A673 (cell line): Measurements from ENCODE around the gene LGALS7. TPM values are rescaled to one million over a fixed set of nuclear protein-coding genes. Genes with fewer than 3 reads are reported as not detected.
"Not testable (repeated sequence)": the region's sequence is repeated elsewhere in the genome, so short reads cannot be mapped to it uniquely, and the experiment has no call there.

Experiments used
- BruUV-seq: library from RNA; stranded (reverse); fragments of 400-500 nt; replicated peaks from 2 replicates; lab custom pipeline; 2021; lab: Mats Ljungman, UMichigan
- CTCF ChIA-PET: fragments of 300-600 bp; sonication (Branson Sonifier 250); formaldehyde crosslinking; loops from one replicate; lab custom pipeline; 2022; ENCODE audit warnings: antibody characterized with exemption; lab: Charles Lee
- POLR2A ChIA-PET: fragments of 300-600 bp; sonication (Branson Sonifier 250); formaldehyde crosslinking; loops from one replicate; lab custom pipeline; 2022; ENCODE audit warnings: antibody characterized with exemption; ENCODE audit not compliant: low non-redundant PET; lab: Charles Lee
- DNase-seq: peaks from one replicate; pipeline ENCODE4 v3.0.0-alpha.2; 2015; ENCODE audit warnings: low spot score
- H3K27ac ChIP-seq: fragments of 200-600 bp; sonication (generic); 2 replicates; pipeline ENCODE4 v1.5.1; 2016; ENCODE audit warnings: mixed run types, low read depth, mild to moderate bottlenecking, mixed read lengths, antibody characterized with exemption, low read length; ENCODE audit not compliant: poor library complexity, severe bottlenecking
- H3K27me3 ChIP-seq: fragments of 200-600 bp; sonication (generic); replicated peaks from 2 replicates; pipeline ENCODE4 v1.6.1; 2017; ENCODE audit warnings: mixed run types, low read depth, mild to moderate bottlenecking, mixed read lengths, antibody characterized with exemption, low read length; ENCODE audit not compliant: insufficient read depth, poor library complexity
- H3K36me3 ChIP-seq: fragments of 200-600 bp; sonication (generic); 2 replicates; pipeline ENCODE4 v1.6.1; 2016; ENCODE audit warnings: mixed run types, mild to moderate bottlenecking, mixed read lengths, antibody characterized with exemption, low read length; ENCODE audit not compliant: insufficient read depth, poor library complexity, severe bottlenecking
- H3K4me1 ChIP-seq: fragments of 200-600 bp; sonication (generic); 2 replicates; pipeline ENCODE4 v1.6.1; 2017; ENCODE audit warnings: mixed run types, mild to moderate bottlenecking, mixed read lengths, antibody characterized with exemption, low read length; ENCODE audit not compliant: insufficient read depth, poor library complexity, severe bottlenecking
- H3K4me3 ChIP-seq: fragments of 200-600 bp; sonication (generic); 2 replicates; pipeline ENCODE4 v1.5.1; 2016; ENCODE audit warnings: low read depth, mixed run types, mild to moderate bottlenecking, mixed read lengths, low read length; ENCODE audit not compliant: poor library complexity, severe bottlenecking
- H3K9me3 ChIP-seq: fragments of 200-600 bp; sonication (generic); 2 replicates; pipeline ENCODE4 v1.6.1; 2016; ENCODE audit warnings: mixed run types, low read depth, mild to moderate bottlenecking, mixed read lengths, antibody characterized with exemption, low read length; ENCODE audit not compliant: poor library complexity, severe bottlenecking
- CTCF ChIP-seq: fragments of 300-800, 200-600 bp; sonication (generic); conservative IDR thresholded peaks from 2 replicates; pipeline ENCODE4 v1.5.1; 2017; ENCODE audit warnings: low read depth, mild to moderate bottlenecking, antibody characterized with exemption, low read length, moderate library complexity, mixed read lengths
- EZH2 ChIP-seq: fragments of 200-600 bp; sonication (generic); IDR thresholded peaks from 2 replicates; pipeline ENCODE4 v1.6.1; 2017; ENCODE audit warnings: borderline replicate concordance, low read depth, mild to moderate bottlenecking, mixed read lengths, antibody characterized with exemption, low read length; ENCODE audit not compliant: poor library complexity, severe bottlenecking
- intact Hi-C: fragments of 100-400 bp; cut with micrococcal nuclease; formaldehyde crosslinking; loops from one replicate; pipeline ENCODE4 v1.10.0; 2022; ENCODE audit not compliant: unreplicated experiment
- total RNA-seq: library from RNA; stranded (reverse); gene quantifications from 2 replicates; pipeline ENCODE4 v1.2.3, GENCODE V29; 2021

The LGALS7 gene
- total RNA-seq, 1 experiment from 2014 or later = not detected

DNA sequence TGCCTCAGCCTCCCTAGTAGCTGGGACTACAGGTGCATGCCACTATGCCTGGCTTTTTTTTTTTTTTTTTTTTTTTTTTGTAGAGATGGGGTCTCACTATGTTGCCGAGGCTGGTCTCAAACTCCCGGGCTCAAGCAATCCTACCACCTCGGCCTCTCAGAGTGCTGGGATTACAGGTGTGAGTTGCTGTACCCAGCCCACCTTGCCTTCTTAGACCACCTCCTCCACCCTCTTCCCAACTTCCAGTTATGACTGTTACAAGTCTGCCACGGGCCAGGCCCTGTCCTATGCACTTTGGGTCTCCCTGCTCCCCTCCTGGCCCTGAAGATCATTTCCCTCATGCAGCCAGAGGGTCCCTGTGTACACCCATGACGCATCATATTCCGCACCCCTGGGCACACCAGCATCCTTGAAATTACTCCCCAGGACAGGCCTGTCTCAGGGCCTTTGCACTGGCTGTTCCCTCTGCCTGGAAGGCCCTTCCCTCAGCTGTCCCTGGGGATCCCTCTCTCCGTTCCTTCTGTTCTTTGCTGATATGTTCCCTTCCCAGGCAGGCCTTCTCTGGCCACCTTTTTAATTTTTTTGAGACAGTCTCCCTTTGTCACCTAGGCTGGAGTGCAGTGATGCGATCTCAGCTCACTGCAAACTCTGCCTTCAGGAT lies 36.4 kb upstream of the LGALS7 start:
- no peak overlapping the region for H3K4me3 ChIP-seq
- H3K27me3 ChIP-seq = no peaks in the 10 kb centered on the region
- H3K27ac ChIP-seq = no peak overlapping the region
- H3K4me1 ChIP-seq = no peaks in the 10 kb centered on the region
- POLR2A ChIA-PET = interaction anchor here (0.5 to 0.7 kb wide), 2 partner anchors 21 to 39 kb away, joined by 11 read pairs; no protein-coding TSS in a partner anchor
- no peak for DNase-seq
- no peaks in the 10 kb centered on the region for H3K36me3 ChIP-seq
- CTCF ChIA-PET = no interaction called here
- TF ChIP-seq CTCF = no peak
- TF ChIP-seq EZH2 = no peak
- BruUV-seq = no TSS peak
- no peaks in the 10 kb centered on the region for H3K9me3 ChIP-seq
- intact Hi-C loops = no loop called here

DNA sequence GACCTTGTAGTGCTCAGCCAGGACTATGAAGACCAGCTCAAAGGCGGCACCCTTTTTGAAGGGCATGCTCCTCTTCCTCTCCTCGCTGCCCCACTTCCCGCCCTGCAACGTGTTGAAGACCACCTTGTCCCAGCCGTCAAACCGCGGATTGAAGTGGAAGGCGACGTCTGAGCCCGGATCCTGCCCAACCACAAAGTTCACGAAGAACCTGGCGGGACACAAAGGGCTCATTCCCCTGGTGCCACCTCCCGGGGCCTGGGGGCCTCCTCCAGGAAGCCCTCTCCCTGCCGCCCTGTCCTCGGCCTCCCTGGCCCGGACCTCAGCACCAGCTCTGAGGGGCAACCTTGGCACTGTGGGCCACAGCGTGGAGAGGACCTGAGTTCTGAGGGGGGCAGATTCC lies 35.4 kb upstream of the LGALS7 start:
- H3K27me3 ChIP-seq = no peaks in the 10 kb centered on the region
- H3K36me3 ChIP-seq = no peaks in the 10 kb centered on the region
- no peaks in the 10 kb centered on the region for H3K4me1 ChIP-seq
- intact Hi-C loops = no loop called here
- no peak overlapping the region for H3K4me3 ChIP-seq
- DNase-seq = no peak
- no peak overlapping the region for H3K27ac ChIP-seq
- BruUV-seq = no TSS peak
- CTCF ChIA-PET = no interaction called here
- H3K9me3 ChIP-seq = no peaks in the 10 kb centered on the region
- POLR2A ChIA-PET = interaction anchor here (0.7 kb wide), 2 partner anchors 40 to 63 kb away, joined by 3 to 11 read pairs; no protein-coding TSS in a partner anchor
- TF ChIP-seq CTCF (no peak), EZH2 (no peak)

- POLR2A ChIA-PET, H3K4me3 ChIP-seq, H3K36me3 ChIP-seq, H3K9me3 ChIP-seq, H3K27me3 ChIP-seq, intact Hi-C loops, CTCF ChIA-PET, H3K27ac ChIP-seq, BruUV-seq, H3K4me1 ChIP-seq: not testable (repeated sequence)
- peak; percentile 60 for DNase-seq
Observed at GRCh38 chr19:38807374-38808098, 34.2 kb upstream of the LGALS7 start.
